SU-DHL-6 (cell line): Measurements from ENCODE around the gene CDKAL1.

Experiments used
- CTCF ChIP-seq: fragments of 200-600 bp; sonication (generic); IDR thresholded peaks from one replicate; pipeline ENCODE4 v1.5.1; 2017; ENCODE audit warnings: antibody characterized with exemption, mild to moderate bottlenecking, low read length, moderate library complexity; ENCODE audit not compliant: insufficient read depth, poor library complexity, severe bottlenecking
- EZH2phosphoT487 ChIP-seq: fragments of 200-600 bp; sonication (generic), shearing (Covaris generic); conservative IDR thresholded peaks from 2 replicates; pipeline ENCODE4 v1.6.1; 2018; ENCODE audit warnings: mild to moderate bottlenecking, antibody characterized with exemption, low read length, moderate library complexity, mixed read lengths

GRCh38 chr6:21100991-21101390 lies 566.7 kb downstream of the CDKAL1 start:
- TF ChIP-seq CTCF (no peak), EZH2phosphoT487 (no peak)
